ENCODE data around the gene SEMA5A. TPM values are rescaled to one million over a fixed set of nuclear protein-coding genes. Genes with fewer than 3 reads are reported as not detected.

The SEMA5A gene
- total RNA-seq, 1 donor from 2014 or later: 29.3 TPM

DNA sequence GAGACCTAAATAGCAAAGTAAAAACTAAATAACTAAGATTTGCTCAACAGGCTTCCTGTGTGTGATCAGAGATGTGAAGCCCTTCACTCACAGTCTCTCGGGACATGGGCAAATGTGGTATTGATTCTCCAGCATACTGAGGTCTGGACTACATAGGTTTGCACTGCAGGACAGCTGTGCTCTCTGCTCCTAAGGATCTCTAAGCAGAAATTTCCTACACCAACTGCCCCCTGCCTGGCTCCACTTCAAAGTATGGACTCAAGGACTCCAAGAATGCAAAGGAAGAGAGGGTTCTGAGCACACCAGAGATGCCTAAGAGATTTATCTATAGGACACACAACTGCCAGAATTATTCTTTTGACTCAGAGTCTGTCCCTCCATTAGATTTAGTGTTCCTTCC, 487.2 kb downstream of the SEMA5A start:
- DNase-seq (ENCODE audit: low spot score): no peak

DNA sequence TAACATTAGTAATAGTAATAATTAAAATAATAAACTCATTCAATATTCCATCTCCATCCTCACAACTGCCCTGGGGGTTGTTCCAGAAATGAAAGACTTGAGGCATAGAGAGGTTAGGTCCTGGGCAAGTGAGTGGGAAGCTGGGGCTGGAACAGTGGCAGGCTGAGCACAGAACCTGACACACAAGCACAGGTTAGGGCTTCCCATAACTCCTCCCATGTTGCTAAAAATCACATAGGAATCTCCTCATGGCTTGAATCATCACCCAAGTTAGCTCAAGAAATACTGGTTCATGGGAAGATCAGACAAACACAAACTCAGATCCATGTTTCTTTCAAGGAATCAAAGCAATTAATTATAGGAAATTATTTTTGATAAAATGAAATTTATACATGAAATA, 487.7 kb downstream of the SEMA5A start:
- DNase-seq (ENCODE audit: low spot score): no peak

DNA sequence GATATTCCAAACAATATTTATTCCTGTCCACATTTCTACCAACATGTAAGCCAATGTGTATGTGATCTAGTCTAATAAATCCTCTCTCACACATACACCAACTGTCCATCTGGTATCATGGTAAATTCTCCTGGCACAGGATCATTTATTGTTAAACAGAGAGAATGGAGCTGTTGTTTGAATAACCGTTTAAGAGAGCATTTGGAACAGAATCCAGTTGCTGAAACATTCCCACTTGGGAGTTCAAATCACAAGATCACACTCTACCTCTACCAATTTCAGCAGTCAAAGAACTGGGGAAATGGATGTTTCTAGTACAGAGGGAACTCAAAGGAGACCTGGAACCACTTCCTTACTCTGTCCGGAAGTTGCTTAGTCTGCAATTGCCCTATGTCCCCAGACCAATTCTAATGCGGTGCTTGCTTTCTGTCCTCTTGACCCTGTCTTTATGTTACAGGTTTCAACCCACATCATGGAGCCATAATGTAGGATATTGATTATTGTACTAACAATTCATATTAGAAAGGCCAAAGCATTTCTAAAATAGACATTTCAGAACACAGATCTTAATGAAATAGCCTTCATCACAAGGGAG, 488.4 kb downstream of the SEMA5A start:
- DNase-seq (ENCODE audit: low spot score): no peak

DNA sequence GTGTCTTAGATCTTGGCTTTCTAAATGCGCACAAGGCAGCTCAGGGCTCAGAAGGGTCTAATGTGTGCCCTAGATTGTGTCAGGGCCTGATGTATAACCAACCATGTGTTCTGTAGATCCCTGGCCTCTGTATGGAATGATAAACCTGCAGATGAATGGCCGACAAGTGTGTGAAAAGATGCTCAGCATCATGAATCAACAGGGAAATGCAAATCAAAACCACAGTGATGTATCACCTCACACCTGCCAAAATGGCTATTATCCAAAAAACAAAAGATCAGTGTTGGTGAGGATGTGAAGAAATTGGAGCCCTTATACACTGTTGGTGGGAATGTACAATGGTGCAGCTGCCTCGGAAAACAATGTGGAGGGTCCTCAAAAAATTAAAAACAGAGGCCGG, 489.8 kb downstream of the SEMA5A start:
- no peak for DNase-seq (ENCODE audit: low spot score)

DNA sequence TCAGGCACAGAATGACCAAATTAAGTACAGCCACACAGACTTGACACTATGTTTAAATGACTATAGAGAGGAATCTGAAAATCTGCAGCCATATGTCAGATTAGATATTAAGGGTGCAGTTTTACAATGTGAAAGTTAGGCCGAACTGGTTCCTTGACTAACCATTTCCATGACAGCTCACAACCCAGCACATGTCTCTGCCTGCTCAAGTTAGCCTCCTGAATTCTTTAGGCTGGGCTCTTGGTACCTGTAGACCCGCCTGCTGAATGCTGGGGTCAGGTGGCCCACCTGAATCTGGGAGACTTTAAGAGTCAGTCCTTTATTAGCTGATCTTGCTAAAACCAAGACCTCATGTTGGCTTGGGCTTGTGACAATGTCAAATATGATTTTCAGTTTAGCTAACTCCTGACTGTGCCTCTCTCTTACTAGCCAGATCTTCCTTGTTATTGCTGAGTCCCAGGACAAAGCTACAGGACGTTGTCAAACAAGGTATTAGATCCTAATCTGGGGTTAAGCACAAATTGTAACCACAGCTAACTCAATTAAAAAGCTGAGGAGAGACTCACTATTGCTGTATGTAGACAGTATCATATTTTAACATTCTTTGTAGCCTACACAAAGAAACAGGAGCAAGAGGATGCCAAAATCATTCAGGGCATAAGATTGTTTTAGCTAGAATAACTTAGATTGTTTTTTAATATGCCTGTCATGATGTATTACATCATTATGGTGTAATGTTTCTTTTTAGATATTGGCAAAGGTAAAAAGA, 490.9 kb downstream of the SEMA5A start:
- no peak for DNase-seq (ENCODE audit: low spot score)

DNA sequence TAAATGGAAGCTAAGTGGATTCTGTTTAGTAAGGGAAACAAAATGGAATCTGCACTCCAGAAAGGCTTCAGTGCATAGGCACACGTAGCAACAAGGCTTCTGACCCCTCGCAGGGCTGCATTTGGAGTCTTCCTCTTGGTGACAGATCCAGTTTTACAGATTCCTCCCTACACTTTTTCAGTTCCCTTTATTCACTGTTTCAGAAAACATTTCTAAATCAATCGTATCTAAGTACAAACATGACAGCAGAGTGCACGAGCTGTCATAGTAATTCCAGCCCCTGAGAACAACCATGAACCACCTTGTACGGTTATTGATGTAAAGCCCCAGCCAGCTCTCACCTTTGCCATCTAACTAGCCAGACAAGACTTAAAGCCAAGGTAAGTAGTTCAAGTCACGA, 491.6 kb downstream of the SEMA5A start:
- DNase-seq (ENCODE audit: low spot score): no peak

DNA sequence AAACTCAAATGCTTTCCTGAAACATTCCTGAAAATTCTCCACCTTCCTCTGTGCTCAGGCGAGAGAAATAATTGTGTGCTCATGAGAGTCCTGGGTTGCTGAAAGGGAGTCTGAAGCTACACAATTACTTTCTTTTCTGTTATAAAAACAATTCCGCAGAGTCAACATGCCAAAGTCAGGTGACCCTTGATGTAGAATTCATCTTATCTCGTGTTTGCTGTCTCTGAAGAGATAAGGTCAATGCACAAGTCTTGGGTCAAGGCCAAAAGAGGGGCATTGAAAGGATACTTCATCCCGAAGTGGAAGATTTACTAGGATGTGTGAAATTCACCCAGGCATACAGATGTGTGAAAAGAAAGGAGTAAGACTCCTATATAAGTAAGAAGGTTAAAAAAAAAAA, 493.5 kb downstream of the SEMA5A start:
- DNase-seq (ENCODE audit: low spot score): no peak

DNA sequence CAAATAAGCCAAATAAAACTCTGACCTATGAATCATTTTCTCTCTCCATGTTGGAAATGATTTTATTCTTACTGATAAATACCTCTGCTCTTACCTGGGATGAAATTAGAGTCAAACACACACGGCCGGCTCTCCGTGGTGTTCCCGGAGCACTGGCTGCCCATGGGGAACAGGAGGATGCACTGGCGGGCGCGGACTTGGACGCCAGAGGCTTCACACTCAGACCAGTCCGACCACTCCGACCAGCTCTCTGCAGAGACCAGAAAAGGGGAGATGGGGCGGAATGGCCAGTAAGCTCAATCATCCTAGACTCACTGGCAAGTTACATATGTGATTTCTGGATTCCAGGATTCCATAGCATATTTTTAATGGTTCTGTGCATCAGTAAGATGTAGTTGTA, 494.1 kb downstream of the SEMA5A start:
- DNase-seq (ENCODE audit: low spot score): no peak

DNA sequence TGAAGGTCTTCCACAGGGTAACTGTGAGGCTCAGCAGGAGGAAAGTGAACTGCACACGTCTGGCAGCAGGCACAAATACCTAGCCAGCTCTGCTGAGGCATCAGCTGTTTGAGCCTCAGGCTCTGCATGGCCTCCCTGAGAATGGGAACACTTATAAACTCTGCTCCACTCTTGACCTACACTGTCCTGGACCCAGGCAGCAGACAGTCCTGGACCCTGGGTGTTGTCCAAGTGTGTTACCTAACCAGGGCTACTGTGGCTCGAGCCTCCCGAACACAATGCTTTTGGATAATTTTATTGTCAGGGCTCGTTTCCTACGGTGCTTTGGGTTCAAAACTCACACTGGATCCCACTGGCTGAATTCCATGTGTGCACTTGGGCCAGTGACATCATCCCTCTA, 497.9 kb downstream of the SEMA5A start:
- DNase-seq (ENCODE audit: low spot score): no peak

DNA sequence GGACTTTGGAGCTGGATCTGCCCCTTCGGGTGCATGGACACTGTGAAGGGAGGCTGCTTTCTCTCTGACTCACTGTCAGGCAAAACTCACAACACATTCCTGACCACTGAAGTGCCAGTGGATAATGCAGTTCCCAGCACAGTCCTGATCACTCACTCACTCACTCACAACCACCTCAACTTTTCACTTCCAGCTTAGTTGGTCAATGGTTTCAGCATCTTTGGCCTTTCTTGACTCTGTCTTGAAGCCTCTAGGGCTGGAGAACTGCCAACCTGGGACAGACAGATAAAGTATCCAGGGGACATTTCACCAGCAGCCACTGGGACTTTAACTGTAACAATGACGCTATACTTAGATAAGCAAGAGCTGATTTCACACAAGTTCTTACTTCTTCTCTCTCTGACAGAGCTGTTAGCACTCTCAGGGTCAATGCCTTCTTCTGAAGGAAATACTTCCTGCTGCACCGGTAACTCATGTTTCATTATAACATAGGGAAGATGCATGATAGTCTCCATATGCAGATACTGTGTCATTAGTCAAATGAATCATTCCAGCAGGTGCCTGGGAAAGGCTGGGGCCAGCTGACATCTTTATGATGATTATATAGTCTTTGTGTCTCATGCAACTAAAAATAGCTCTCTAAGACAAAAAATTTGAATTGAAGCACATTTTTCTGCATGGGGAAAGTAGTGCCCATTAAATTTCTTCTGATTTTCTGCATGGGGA, 499.0 kb downstream of the SEMA5A start:
- no peak for DNase-seq (ENCODE audit: low spot score)

DNA sequence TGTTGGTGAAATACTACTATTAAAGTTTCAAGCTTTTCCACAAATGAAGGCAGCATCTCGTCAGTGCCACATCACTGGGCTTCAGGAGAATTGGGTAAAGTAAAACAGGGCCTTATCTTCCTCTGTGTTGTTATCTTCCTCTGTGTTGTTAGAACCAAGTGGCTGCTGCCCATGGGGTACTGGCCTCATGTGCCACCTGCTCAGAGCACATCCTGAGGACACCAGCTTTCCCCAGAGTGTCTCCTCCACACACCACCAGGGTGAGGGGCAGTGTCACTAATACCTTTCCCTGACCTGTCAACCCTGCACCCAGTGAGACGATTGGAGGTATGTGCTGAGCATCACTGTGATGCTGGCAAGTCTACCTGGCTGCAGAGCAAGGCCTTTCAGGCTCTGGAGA, 499.9 kb downstream of the SEMA5A start:
- DNase-seq (ENCODE audit: low spot score): no peak

DNA sequence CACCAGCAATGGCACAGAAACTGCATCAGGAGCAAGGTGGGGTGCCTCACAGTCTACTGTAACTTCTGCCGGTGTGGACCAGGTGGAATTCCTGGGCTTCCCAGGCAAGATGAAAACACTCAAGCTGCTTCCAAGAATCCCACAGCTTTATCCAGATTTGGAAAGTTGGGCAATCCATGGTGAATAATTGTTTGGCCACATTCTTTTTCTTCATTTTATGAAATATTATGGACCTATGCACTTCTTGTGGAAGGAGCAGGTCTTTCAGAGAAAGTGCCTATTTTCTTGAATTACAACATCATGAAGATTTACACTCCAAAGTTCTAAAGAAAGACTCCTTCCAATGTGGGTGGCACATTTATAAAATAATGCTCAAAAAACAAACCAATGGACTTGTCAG, 503.6 kb downstream of the SEMA5A start:
- DNase-seq (ENCODE audit: low spot score): no peak

DNA sequence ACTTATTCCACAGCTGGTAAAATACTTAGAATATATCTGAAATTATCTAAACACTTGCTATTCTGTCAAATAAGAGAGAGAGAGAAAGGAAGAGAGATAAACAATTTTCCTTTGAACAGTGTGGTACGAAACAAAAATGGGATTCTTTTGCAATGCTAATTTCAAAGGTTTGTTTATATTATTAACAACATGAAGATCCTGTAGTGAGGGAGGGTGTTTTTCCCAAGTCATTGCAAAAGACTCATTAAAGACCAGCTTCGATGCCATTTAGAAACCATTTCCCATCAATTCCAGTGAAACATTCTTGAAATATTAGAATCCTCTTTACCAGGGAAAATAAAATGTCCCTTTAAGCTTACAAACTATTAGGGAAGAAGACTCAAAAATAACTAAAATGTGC, 505.4 kb downstream of the SEMA5A start:
- no peak for DNase-seq (ENCODE audit: low spot score)

DNA sequence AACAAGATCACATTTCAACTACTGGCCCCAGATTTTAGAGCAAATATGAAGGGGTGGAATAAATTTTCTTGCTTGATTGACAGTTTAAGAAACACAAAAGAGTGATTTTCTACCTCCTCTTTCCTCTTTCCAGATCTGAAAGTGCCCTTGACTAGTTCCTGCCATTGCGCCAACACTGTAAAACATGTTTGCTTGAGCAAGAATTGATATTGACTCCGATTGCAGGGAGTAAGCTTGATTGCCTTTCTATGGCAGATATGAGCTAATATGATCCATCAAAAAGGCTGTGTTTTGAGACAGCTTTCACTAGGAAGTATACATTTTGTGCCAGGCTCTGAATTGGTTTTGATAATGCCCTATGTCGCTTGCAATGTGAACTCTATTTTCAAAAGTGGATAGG, 508.8 kb downstream of the SEMA5A start:
- no peak for DNase-seq (ENCODE audit: low spot score)

DNA sequence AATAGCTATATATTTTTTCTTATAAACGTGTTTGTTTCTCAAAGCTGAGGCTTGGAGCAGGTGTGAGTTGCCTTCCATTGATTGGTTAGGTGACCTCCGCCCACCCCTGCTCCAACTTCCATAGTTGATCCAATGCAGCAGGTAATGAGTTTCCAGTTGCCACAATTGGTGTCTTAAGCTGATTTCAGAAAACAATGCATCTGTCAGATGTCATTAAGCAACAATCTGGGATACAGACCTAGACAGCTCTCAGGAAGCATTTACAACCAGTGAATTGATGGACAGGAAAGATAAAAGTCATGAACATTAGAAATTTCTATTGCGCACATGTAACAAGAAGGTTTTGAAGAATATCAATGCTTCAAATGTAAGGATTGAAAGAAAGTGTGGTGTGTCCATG, 510.5 kb downstream of the SEMA5A start:
- DNase-seq (ENCODE audit: low spot score): no peak

DNA sequence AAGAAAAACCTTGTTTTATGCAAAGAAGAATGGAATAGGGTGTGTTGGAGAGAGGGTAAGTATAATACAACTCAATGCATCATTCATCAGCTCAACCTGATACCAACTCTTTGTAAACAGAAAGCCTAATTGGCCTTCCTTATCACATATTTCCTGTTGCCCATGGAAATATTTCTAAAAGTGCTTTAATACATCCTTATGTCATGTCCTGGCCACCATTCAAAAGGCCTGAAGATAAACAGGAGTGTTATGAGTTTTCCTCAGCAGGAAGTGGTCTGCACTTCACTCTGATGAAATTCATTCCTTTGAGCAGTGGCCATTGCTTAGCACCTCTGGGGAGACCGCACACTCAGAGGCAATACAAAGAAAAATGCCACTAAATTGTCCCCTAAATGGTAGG, 511.2 kb downstream of the SEMA5A start:
- no peak for DNase-seq (ENCODE audit: low spot score)

DNA sequence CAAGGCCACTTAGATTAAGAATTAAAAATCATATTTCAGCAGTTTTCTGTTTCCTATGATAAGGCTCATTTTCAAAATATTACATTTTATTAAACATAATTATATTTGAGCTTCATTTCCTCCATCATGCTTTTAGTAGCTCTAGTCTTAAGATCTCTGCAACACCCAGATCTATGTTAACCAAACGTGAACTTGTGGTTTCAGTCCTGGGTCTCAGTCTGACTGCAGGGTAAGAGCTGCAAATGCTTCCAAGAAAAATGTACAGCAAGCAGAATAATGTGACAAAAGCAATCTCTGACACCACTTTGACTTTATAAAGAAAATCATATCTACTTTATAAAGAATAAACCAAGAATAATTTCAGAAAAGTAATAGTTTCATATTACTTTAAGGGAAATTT, 512.4 kb downstream of the SEMA5A start:
- DNase-seq (ENCODE audit: low spot score): no peak

DNA sequence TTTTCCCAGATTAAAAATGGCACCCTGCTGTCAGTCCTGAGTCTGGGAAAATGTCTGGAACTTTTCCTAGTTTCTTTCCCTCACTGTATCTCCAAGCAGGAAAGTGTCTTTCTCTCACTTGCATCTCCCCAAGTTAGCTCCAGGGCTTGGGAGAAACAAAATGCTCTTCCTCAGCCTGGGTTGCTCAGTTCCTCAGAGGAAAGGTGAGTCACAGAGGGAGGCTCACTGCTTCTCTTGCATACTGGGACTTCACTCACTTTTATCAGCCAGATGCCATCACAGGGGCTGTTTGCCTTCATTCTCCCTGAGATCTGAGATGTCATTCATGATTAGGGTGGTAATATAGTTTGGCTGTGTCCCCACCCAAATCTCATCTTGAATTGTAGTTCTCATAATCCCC, 519.9 kb downstream of the SEMA5A start:
- no peak for DNase-seq (ENCODE audit: low spot score)

DNA sequence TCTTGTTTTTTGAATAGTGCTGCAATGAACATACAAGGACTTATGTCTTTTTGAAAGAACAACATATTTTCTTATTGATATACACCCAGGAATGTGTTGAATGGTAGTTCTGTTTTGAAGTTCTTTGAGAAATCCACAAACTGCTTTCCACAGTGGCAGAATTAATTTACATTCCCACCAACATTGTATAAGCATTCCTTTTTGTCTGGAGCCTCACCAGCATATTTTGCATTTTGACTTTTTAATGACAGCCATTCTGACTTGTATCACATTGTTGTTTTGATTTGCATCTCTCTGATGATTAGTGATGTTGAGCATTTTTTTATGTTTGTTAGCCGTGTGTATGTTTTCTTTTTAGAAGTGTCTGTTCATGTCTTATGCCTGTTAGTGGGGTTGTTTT, 524.9 kb downstream of the SEMA5A start:
- no peak for DNase-seq (ENCODE audit: low spot score)

DNA sequence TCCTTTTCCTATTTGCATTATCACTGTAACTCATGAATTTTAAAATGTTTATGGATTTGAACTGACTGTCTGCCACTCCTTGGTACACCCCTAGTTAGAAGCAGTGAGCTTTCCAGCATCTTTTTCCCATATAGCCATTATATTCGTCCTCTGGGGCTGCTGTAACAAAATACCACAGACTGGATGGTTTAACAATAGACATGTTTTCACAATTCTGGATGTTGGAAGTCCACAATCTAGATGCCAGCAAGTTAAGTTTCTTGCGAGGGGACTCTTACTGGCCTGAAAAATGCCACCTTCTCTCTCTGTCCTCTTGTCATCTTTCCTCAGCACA, 530.0 kb downstream of the SEMA5A start:
- no peak for DNase-seq (ENCODE audit: low spot score)

DNA sequence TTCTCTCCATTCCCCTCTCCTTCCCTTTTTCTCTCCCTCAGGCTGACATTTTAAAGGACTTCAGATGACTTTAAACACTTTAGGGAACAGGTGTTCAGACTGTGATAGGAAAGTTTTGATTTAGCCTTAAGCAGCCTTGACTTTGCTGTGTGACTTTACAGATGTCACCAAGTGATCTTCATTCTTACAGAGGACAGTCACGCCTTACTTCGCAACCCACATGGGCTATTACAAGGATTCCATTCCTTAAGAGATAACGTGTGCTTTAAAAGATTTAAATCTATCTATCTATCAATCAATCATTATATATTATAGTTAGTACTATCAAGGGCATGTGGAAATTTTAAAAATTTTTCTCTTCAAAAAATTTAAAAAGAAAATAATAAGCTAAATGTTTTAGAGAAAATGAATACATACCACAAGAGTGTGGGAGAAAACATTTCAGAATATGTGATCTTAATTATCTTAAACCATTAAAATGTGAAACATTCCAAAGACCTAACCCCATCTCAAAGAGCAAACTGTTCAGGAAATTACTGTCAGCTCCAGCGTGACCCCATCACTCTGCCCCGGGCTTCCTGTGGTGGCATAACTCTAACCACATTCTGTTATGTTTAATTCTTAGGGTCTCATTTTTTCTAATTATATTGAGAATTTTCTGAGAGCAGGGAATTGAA, 530.5 kb downstream of the SEMA5A start:
- DNase-seq (ENCODE audit: low spot score): no peak

DNA sequence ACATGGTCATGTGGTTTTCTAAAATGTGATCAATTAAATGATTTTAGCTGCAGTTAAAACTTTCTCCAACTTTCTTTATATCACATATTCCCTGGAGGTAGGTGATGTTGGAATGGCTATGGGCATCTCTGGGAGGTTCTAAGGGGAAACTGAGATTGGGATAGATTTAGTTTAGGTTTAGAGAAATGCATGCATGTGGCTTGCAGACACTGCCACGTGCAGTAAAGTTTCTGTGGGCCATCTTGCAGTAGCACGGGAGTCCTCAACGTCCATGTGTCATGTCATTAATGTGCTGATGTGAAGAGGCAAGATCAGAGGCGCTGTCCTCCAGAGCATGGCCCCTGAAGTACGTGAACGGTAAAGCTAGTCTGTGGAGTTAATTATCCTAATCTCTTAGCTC, 532.7 kb downstream of the SEMA5A start:
- no peak for DNase-seq (ENCODE audit: low spot score)

Measured in mucosa of gallbladder (tissue), 1 donor.